Fibroblast of skin of right quadriceps (primary cell): ENCODE results near the gene SUGT1.

Experiments
- DNase-seq: peaks from one replicate; pipeline ENCODE4 v3.0.0-alpha.2; 2013

SUGT1 gene

GRCh38 chr13:52738719-52739467 is 86.3 kb downstream of the SUGT1 start:
- DNase-seq, result peak; percentile 2

DNA sequence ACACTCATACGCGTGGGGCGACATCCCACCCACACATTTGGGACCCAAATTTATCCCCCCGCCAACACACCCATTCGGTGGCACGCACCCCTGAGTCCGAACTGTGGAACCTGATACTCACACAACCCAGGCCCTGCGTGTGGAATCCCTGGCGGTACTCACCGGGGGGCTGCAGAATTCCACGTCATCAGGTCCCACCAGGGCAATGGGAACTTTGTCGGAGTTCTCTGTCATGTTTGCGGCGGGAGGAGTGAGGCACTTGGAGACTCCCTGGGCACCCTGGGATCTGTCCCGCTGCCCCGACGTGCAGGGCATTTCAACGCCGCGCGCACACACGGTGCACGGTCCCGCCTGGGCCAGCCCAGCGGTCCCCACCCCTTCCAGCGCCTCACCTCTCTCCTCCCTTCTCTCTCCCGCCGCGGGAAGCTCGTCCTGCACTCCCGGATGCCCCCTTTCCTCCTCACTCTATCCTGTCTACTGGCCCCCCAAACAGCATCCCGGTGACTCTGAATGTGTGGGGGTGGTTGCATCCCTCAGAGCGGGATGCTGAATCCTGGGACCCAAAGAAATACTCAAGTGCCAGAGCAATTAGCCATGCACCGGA is 86.9 kb downstream of the SUGT1 start, which contains the start of gene CNMD:
Gene CNMD (minus strand): TSS at position 353 of the 604 bp plus-strand sequence. CDS start 119 bp downstream, at position 234.
- no peak for DNase-seq

- DNase-seq, result no peak
Observed at GRCh38 chr13:52743569-52743968, 90.9 kb downstream of the SUGT1 start.

- no peak for DNase-seq
Observed at GRCh38 chr13:52743988-52744387, 91.4 kb downstream of the SUGT1 start.

DNA sequence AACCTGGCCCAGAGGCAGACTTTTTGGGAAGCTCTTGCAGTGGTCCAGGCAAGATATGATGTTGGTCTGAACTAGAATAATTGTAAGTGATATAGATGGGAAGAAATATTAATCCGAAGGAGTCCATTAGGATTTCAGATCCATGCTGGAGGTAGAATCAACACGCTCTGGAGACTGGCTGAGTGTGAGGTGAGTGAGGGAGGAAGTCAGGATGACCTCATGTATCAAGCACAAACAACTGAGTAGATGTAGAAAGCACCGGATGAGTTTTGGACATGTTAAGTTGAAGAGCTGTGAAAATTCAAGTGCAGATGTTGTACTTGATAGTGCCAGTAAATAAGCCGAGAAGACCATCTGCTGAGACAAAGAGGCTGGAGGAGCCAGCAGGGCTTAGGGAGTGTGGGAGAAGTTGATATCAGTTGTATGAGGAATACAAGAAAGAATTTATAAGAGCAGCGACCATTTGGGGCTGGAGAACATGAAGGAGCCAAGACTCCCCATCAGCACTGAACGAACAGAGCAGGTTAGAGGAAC is 92.3 kb downstream of the SUGT1 start:
- DNase-seq, result no peak

DNA sequence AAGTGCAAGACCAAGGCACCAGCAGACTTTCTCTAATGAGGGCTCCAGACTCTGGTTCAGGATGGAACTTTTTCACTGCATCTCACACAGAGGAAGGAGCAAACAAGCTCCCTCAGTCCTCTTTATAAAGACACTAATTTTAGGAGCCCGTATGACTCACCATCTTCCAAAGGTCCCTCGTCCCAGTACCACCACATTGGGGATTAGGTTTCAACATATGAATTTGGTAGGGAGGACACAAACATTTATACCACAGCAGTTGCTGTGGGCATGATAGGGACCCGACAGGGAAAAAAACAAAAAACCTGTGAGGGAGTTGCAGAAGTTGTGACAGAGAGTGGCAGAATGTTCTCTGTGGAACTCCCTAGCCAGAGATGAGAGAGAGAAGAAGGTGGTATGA is 93.5 kb downstream of the SUGT1 start:
- no peak for DNase-seq

DNA sequence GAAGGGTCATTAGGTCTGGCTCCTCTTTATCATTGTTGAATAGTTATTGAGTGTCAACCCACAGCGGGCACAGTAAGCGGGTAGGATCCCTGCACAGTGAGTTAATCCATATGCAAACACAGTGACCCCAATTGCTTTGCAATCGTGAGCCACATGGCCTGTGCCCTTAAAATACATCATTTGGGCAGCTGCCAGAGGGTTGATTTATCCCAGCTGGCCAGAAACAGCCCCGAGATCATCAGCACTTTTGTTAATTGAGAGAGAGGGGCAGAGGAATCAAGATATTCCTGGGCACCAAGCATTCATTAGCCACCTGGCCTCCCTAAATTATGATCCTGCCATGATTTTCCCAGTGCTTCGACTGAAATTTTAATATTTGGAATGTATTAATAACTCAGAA is 96.8 kb downstream of the SUGT1 start:
- DNase-seq, result no peak
